ENCODE data around the gene INF2.

Gene INF2

DNA sequence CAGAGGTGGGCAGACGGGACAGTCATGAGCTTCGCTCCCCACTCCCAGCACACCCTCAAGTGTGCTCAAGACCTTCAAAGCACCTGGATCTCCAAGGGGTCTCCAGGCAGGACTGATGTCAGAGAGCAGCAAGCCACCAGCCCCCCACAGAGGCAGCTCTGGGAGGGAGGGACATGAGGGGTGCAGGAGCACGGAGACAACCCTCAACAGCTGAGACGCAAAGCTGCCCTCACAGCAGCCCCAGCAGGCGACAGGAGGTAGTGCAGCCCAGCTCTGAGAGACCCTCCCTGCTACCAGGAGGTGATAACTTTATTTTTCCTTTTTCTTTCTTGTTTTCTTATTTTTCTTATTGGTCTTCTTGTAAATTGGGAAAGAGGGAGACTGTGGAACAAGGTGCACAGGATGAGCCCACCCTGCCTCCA is 81.4 kb downstream of the INF2 start:
- no peak for DNase-seq (ENCODE audit: low read depth)

DNA sequence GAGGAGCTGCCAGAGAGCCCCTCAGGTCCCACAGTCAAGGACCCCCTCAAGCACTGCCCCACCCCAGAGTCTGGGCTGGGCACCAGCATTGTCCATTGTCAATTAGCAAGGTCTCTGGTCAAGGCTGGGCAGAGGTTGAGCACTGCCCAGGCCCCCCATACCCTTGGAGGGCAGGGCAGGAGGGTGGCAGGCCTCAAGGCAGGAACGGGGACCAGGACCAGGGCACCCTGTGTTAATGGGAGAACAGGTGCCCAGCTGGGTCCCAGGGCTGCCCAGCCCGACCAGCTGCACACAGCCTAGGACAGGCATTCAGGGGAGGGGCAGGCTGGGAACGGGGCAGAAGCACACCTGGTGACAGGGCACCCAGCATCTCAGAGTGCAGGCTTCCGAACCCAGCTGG is 82.0 kb downstream of the INF2 start:
- DNase-seq (ENCODE audit: low read depth), result no peak
